ELR (cell line): Measurements from ENCODE around the gene GLT6D1.
A peak's percentile ranks its signal among the peaks of the same experiment; 100 is the strongest.
"Not testable (repeated sequence)": the region's sequence is repeated elsewhere in the genome, so short reads cannot be mapped to it uniquely, and the experiment has no call there.

Experiments used
- DNase-seq: peaks from one replicate; pipeline ENCODE4 v3.0.0-alpha.2; 2015; ENCODE audit warnings: low read depth

The GLT6D1 gene

GRCh38 chr9:135664801-135665794 is 25.8 kb upstream of the GLT6D1 start:
- DNase-seq = no peak

GRCh38 chr9:135664266-135664665 is 24.9 kb upstream of the GLT6D1 start:
- DNase-seq = no peak

GRCh38 chr9:135663857-135664256 is 24.5 kb upstream of the GLT6D1 start:
- DNase-seq = no peak

GRCh38 chr9:135663451-135663770 is 24.1 kb upstream of the GLT6D1 start:
- DNase-seq = no peak

GRCh38 chr9:135662758-135663450 is 23.6 kb upstream of the GLT6D1 start, which contains the start of gene LCN9:
Gene LCN9 (plus strand): TSS chr9:135663309. CDS start chr9:135663322, 13 bp downstream.
- DNase-seq = peak; percentile 5

- DNase-seq = no peak
Measured at GRCh38 chr9:135661816-135662560, 22.6 kb upstream of the GLT6D1 start.

GRCh38 chr9:135660407-135660806 is 21.1 kb upstream of the GLT6D1 start:
- DNase-seq = no peak

- DNase-seq = no peak
Measured at GRCh38 chr9:135659252-135659651, 19.9 kb upstream of the GLT6D1 start.

GRCh38 chr9:135657416-135657815 is 18.1 kb upstream of the GLT6D1 start:
- DNase-seq = no peak

- no peak for DNase-seq
Measured at GRCh38 chr9:135655317-135655716, 16.0 kb upstream of the GLT6D1 start.

- DNase-seq = no peak
Measured at GRCh38 chr9:135650408-135650807, 11.1 kb upstream of the GLT6D1 start.

GRCh38 chr9:135649508-135649907 is 10.2 kb upstream of the GLT6D1 start:
- no peak for DNase-seq

GRCh38 chr9:135648494-135649410 is 9.4 kb upstream of the GLT6D1 start:
- no peak for DNase-seq

- DNase-seq = no peak
Measured at GRCh38 chr9:135647884-135648283, 8.5 kb upstream of the GLT6D1 start.

GRCh38 chr9:135644631-135645218 is 5.4 kb upstream of the GLT6D1 start:
- no peak for DNase-seq

- DNase-seq = peak; percentile 36
Measured at GRCh38 chr9:135641745-135642144, 2.4 kb upstream of the GLT6D1 start.

- DNase-seq = no peak
Measured at GRCh38 chr9:135641047-135641446, 1.7 kb upstream of the GLT6D1 start.

- DNase-seq = not testable (repeated sequence)
Measured at GRCh38 chr9:135636930-135637530, 2.3 kb downstream of the GLT6D1 start.

- DNase-seq = no peak
Measured at GRCh38 chr9:135632841-135633240, 6.5 kb downstream of the GLT6D1 start.

GRCh38 chr9:135624282-135624681 is 15.1 kb downstream of the GLT6D1 start:
- no peak for DNase-seq
